ENCODE data around the gene LTBR. TPM values are rescaled to one million over a fixed set of nuclear protein-coding genes. Genes with fewer than 3 reads are reported as not detected.

LTBR gene
- polyA plus RNA-seq, 2 of the 4 experiments (the other 2 are of a cell fraction) = 57.3 to 110 TPM

DNA sequence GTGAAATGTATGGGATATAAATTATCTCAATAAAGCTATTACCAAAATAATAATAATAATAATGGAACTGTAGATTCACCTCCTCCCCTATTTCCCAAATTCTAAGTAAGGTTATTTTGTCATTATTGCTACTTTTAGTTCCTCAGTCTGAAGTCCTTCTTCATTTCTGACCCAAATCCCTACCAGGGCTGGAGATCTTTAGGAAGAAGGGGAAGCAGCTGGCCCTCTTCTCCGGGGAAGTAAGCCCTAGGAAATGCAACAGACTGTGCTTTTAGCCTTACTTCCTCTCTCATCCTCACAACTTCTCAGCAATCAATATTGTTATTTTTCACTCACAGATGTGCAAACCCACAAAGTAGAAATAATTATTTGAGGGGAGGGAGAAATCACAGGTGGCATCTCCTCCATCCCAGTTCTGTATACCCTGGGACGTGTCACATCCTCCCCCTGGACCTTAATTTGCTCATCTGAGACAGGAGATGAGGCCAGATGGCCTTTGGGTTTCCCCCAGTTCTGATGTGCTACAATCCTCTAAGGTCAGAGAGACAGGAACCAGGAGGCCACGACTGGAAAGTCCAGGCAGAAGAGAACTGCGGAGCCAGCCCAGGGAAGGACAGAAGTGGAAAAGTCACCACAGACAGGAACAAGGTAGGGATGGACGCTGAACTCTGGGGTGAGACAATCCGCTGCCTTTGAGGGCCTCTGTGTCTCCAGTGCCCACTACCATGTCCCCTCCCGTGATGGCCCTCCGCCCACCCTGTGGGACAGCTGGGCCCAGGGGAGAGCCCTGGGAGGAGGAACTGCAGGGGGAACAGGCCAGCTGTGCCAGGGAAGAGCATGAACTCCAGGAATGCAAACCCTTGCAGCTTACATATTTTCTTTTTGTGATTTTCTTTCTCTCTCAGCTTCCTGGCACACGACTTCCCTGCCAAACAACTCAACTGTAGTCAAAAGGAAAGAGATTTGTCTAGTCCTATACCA is 31.5 kb upstream of the LTBR start:
- TF ChIP-seq ZC3H11A (IDR thresholded peaks at IDR 0.05) = no peak
- TF ChIP-seq CBX8 (IDR thresholded peaks at IDR 0.05) = no peak
- TF ChIP-seq RAD21 (conservative IDR thresholded peaks at IDR 0.05 in 1 of 2, IDR thresholded peaks at IDR 0.05 in 1 of 2) = no peak
- TF ChIP-seq, protein P1, sequence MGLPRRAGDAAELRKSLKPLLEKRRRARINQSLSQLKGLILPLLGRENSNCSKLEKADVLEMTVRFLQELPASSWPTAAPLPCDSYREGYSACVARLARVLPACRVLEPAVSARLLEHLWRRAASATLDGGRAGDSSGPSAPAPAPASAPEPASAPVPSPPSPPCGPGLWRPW (IDR thresholded peaks at IDR 0.05) = no peak
- no peak for TF ChIP-seq SMC3 (IDR thresholded peaks at IDR 0.05)
- no peak for TF ChIP-seq BHLHE40 (IDR thresholded peaks at IDR 0.05; ENCODE audit: low read depth, low read length)
- TF ChIP-seq SREBF2 (IDR thresholded peaks at IDR 0.05) = no peak
- TF ChIP-seq RCOR1 (IDR thresholded peaks at IDR 0.05; ENCODE audit: low read depth, low read length) = no peak
- no peak for TF ChIP-seq ZFP36 (IDR thresholded peaks at IDR 0.05; ENCODE audit: borderline replicate concordance, partially characterized antibody)
- no peak for TF ChIP-seq RARB (CRISPR knock-in tag; IDR thresholded peaks at IDR 0.05)
- TF ChIP-seq, protein P2, sequence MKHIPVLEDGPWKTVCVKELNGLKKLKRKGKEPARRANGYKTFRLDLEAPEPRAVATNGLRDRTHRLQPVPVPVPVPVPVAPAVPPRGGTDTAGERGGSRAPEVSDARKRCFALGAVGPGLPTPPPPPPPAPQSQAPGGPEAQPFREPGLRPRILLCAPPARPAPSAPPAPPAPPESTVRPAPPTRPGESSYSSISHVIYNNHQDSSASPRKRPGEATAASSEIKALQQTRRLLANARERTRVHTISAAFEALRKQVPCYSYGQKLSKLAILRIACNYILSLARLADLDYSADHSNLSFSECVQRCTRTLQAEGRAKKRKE (CRISPR knock-in tag; IDR thresholded peaks at IDR 0.05; ENCODE audit: low read depth) = no peak
- no peak for TF ChIP-seq CHD2 (IDR thresholded peaks at IDR 0.05; ENCODE audit: low read length, partially characterized antibody)
- TF ChIP-seq, protein P3, sequence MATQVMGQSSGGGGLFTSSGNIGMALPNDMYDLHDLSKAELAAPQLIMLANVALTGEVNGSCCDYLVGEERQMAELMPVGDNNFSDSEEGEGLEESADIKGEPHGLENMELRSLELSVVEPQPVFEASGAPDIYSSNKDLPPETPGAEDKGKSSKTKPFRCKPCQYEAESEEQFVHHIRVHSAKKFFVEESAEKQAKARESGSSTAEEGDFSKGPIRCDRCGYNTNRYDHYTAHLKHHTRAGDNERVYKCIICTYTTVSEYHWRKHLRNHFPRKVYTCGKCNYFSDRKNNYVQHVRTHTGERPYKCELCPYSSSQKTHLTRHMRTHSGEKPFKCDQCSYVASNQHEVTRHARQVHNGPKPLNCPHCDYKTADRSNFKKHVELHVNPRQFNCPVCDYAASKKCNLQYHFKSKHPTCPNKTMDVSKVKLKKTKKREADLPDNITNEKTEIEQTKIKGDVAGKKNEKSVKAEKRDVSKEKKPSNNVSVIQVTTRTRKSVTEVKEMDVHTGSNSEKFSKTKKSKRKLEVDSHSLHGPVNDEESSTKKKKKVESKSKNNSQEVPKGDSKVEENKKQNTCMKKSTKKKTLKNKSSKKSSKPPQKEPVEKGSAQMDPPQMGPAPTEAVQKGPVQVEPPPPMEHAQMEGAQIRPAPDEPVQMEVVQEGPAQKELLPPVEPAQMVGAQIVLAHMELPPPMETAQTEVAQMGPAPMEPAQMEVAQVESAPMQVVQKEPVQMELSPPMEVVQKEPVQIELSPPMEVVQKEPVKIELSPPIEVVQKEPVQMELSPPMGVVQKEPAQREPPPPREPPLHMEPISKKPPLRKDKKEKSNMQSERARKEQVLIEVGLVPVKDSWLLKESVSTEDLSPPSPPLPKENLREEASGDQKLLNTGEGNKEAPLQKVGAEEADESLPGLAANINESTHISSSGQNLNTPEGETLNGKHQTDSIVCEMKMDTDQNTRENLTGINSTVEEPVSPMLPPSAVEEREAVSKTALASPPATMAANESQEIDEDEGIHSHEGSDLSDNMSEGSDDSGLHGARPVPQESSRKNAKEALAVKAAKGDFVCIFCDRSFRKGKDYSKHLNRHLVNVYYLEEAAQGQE (IDR thresholded peaks at IDR 0.05) = no peak
- no peak for TF ChIP-seq MYC (IDR thresholded peaks at IDR 0.05; ENCODE audit: borderline replicate concordance, low read length)
- TF ChIP-seq, protein P4, sequence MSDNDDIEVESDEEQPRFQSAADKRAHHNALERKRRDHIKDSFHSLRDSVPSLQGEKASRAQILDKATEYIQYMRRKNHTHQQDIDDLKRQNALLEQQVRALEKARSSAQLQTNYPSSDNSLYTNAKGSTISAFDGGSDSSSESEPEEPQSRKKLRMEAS (IDR thresholded peaks at IDR 0.05) = no peak
- TF ChIP-seq, protein P5, sequence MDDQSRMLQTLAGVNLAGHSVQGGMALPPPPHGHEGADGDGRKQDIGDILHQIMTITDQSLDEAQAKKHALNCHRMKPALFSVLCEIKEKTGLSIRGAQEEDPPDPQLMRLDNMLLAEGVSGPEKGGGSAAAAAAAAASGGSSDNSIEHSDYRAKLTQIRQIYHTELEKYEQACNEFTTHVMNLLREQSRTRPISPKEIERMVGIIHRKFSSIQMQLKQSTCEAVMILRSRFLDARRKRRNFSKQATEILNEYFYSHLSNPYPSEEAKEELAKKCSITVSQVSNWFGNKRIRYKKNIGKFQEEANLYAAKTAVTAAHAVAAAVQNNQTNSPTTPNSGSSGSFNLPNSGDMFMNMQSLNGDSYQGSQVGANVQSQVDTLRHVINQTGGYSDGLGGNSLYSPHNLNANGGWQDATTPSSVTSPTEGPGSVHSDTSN (IDR thresholded peaks at IDR 0.05) = no peak
- no peak for TF ChIP-seq MAFK (IDR thresholded peaks at IDR 0.05; ENCODE audit: partially characterized antibody)
- TF ChIP-seq HOXB13 (CRISPR knock-in tag; IDR thresholded peaks at IDR 0.05; ENCODE audit: low read depth) = no peak
- no peak for TF ChIP-seq JUN (IDR thresholded peaks at IDR 0.05)
- TF ChIP-seq NFE2L2 (conservative IDR thresholded peaks at IDR 0.05; ENCODE audit: low read length) = no peak
- WGBS (ENCODE audit: missing lambda C conversion rate) = 79% methylated on average over 9 of the region's 9 CpGs
- no peaks in the 10 kb centered on the region for H3K9me3 ChIP-seq
- ChIA-PET CTCF (interaction anchor here (0.7 to 29.7 kb wide), 5 partner anchors 14 to 571 kb away, joined by 3 to 705 read pairs (median 5); partner anchors contain the start of gene SCNN1A), POLR2A (interaction anchor here (0.6 to 1.2 kb wide), 4 partner anchors 11 to 337 kb away, joined by 3 to 9 read pairs (median 4); partner anchors contain the start of gene ZNF384)
- H3K4me2 ChIP-seq = no peak overlapping the region
- H3K27ac ChIP-seq = peak overlapping the region in 1 of 2 experiments; percentile 69; a peak in 3 of 6 replicates
- ATAC-seq (peak; percentile 10 to 14; a peak in 2 of 6 replicates), FAIRE-seq (no peak), DNase-seq (ENCODE audit: low read depth in 1 of 2, low spot score in 1 of 2) (no peak)
- H3K4me3 ChIP-seq = no peak overlapping the region
- H3K4me1 ChIP-seq = no peaks in the 10 kb centered on the region

Data from A549 (cell line).